ENCODE measurements around the gene EPHB2. TPM values are rescaled to one million over a fixed set of nuclear protein-coding genes. Genes with fewer than 3 reads are reported as not detected.
"Not testable (repeated sequence)": the region's sequence is repeated elsewhere in the genome, so short reads cannot be mapped to it uniquely, and the experiment has no call there.

The EPHB2 gene
- total and polyA plus RNA-seq, 2 of the 4 experiments (the other 2 are of a cell fraction), result 52.3 to 58.8 TPM

GRCh38 chr1:22676151-22676550, 34.5 kb upstream of the EPHB2 start:
- H3K79me1 ChIP-seq (ENCODE audit: low read depth in 1 of 2, low read length in 2 of 2); BruUV-seq (replicated peaks); H4K8ac ChIP-seq (ENCODE audit: low read depth in 2 of 2, low read length in 2 of 2); H3K9me1 ChIP-seq (ENCODE audit: insufficient read depth, low read length); H3K14ac ChIP-seq (replicated peaks; ENCODE audit: low read depth, low read length); H3K27ac ChIP-seq (ENCODE audit: insufficient read depth, low read length); DNase-seq; ATAC-seq (ENCODE audit: low read depth); H3K23ac ChIP-seq (ENCODE audit: low read depth, low read length); H2AFZ ChIP-seq (replicated peaks; ENCODE audit: low read length, poor library complexity); H3K9ac ChIP-seq (ENCODE audit: low read depth, low read length); H3K4me3 ChIP-seq (ENCODE audit: insufficient read depth, low read depth, low read length); H3K9me3 ChIP-seq (ENCODE audit: control insufficient read depth, insufficient read depth, low read length); dilution Hi-C loops (cut with HindIII; ENCODE audit: low sequenced_read_pairs, unreplicated experiment); H2BK15ac ChIP-seq (ENCODE audit: low read depth, low read length); H2BK20ac ChIP-seq (ENCODE audit: low read depth, low read length); H3K36me3 ChIP-seq (ENCODE audit: control insufficient read depth, insufficient read depth, low read length); H2BK120ac ChIP-seq (ENCODE audit: low read depth, low read length); H4K20me1 ChIP-seq (ENCODE audit: insufficient read depth, low read length); POLR2A ChIA-PET (ENCODE audit: unreplicated experiment); H3K4me2 ChIP-seq (ENCODE audit: low read depth, low read length); intact Hi-C loops (cut with micrococcal nuclease); H4K5ac ChIP-seq (ENCODE audit: low read depth, low read length); in situ Hi-C loops (cut with MboI; ENCODE audit: low sequenced_read_pairs); H3K18ac ChIP-seq (ENCODE audit: low read depth, low read length); H3K4ac ChIP-seq (ENCODE audit: low read depth, low read length); H2AK9ac ChIP-seq (replicated peaks; ENCODE audit: low read depth, low read length, poor library complexity); H4K91ac ChIP-seq (ENCODE audit: insufficient read depth, low read depth, low read length); H3K4me1 ChIP-seq (ENCODE audit: control insufficient read depth, insufficient read depth, low read length); H2AK5ac ChIP-seq (ENCODE audit: low read depth, low read length); H3K56ac ChIP-seq (ENCODE audit: extremely low read depth, insufficient read depth, low read length); H2BK5ac ChIP-seq (ENCODE audit: low read depth, low read length, poor library complexity, severe bottlenecking): not testable (repeated sequence)
- H3K27me3 ChIP-seq (ENCODE audit: control insufficient read depth, insufficient read depth, low read length), result peaks cover 33% of the 10 kb centered on the region
- 85% methylated on average over 15 of the region's 15 CpGs; no CpG with 5 or more reads in 1 of the 2 experiments for WGBS, 2 experiments (ENCODE audit: extremely low coverage in 2 of 2, insufficient read length in 1 of 2)
- CTCF ChIA-PET, result interaction anchor here (0.6 to 0.9 kb wide), 2 partner anchors 28 to 98 kb away, joined by 3 to 6 read pairs; no protein-coding TSS in a partner anchor

All from IMR-90 (cell line).